HG02943 (cell line): Measurements from ENCODE around the gene OSR1.

ENCODE experiments used
- ATAC-seq: cut with Tn5 transposase; IDR thresholded peaks from one replicate; pipeline ENCODE4 v1.9.1; 2021; ENCODE audit warnings: mild to moderate bottlenecking, low read depth, moderate library complexity; ENCODE audit not compliant: unreplicated experiment

OSR1 gene

GRCh38 chr2:19359456-19359855, 1.0 kb upstream of the OSR1 start:
- ATAC-seq: no peak

DNA sequence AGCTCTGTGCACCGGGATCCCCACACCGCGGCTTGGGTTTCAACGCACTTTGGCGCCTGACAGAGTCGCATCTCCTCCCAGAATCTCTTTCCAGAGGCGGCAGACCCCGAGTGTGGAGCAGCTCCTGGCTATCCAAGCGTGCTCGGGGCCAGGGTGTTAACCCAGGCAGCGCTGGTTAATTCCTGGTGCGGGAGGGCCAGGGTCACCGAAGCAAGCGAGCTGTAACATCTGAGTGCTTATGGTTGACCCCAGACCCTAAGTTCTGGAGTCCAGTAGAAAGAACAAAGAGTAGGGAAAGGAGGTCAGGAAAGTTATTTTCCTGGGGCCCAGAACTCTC, 566 bp upstream of the OSR1 start:
- ATAC-seq: no peak

DNA sequence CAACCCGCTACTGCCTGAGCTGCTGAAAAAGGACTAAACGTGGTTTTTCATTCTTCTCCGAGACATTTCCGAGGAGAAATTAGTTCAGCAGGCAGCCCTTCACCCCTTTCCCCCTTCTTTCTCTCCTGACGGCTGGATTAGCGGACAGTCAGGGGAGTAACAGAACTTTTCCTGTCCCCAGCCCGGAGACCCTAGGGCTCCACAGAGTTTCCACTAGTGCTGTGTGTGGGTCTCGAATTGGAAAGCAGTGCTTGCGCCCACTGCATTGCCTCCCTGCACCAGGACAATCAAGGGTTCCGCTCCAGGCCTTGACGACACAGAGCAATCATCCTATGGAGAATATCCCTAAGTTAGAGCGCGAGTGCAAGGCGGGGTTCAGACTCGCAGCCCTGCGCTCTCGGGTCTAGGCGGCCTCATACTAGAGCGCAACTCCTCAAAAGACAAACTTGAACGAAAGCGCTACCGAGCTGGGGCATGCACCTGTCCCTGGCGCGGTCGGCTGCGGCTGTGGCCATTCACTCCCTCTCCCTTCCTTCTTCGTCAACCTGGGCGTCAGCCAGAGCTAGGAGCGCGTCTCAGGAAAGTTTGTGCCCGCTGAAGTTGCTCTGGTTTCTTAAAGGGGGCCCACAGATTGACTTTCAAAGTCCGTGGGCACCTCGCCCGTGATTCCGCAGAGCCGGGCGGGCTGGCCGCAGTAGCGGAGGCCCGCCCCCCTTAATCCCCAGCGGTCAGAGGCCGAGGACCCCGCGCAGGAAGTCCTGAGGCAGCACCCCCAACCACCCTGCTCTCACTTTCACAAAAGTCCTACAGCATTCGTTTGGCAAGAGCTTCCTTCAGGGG, 801 bp downstream of the OSR1 start:
- no peak for ATAC-seq

GRCh38 chr2:19356545-19357401, 1.6 kb downstream of the OSR1 start:
- no peak for ATAC-seq

GRCh38 chr2:19355931-19356544, 2.4 kb downstream of the OSR1 start:
- no peak for ATAC-seq

DNA sequence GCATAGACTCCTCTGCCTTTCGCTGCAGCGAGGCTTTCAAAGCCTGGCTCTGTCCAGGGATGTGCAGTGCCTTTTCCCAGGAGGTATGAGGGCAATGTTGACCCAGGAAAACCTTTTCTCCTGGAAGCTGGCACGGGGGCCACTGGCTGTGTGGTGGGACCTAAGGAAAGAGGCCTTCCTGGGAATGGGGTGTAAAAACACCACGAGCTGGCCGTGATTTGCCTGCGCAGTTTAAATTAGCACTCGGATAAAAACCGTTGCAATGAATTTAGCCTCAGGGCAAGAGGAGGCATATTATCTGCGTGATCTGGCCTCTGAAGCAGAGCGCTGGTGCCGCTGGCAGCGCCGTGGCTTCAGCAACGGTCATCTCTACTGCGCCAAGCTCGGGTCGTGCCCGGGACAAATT, 3.0 kb downstream of the OSR1 start:
- ATAC-seq: no peak

- ATAC-seq: no peak
These were observed 3.4 kb downstream of the OSR1 start for GRCh38 chr2:19355014-19355405.

GRCh38 chr2:19353721-19354050, 4.7 kb downstream of the OSR1 start:
- ATAC-seq: no peak

DNA sequence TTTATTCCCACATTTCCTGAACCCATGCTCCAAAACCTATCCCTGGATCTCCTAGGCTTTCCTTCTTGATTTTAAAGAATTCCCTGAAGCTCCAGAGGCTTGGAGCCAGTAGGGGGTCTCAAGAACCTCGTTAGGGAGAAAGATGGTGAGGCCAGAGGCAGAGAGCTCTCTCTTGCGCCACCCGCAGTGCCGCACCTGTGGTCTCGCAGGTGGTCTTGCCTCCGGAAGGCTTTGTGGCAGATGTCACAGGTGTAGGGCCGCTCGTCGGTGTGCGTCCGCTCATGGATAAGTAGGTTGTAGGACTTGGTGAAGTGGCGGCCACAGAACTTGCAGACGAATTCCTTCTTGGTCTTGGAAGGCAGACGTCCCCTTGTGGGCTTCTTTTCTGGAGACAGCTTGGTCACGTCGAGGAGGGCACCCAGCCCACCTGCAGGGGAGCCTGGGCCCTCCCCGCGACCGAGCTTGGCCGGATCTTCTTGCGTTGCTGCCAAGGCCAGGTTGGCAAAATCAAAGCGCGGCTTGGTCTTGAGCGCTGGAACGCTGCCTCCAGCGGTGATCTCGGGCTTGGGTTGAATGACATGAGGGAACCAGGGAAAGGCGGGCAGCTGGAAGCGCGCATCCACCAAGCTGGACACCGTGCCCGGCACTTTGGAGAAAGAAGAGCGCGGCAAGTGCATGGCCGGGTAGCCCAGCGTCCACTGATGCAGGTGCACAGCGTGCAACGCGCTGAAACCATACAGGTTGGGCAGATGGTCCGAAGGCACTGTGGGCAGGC, 5.3 kb downstream of the OSR1 start:
- no peak for ATAC-seq

DNA sequence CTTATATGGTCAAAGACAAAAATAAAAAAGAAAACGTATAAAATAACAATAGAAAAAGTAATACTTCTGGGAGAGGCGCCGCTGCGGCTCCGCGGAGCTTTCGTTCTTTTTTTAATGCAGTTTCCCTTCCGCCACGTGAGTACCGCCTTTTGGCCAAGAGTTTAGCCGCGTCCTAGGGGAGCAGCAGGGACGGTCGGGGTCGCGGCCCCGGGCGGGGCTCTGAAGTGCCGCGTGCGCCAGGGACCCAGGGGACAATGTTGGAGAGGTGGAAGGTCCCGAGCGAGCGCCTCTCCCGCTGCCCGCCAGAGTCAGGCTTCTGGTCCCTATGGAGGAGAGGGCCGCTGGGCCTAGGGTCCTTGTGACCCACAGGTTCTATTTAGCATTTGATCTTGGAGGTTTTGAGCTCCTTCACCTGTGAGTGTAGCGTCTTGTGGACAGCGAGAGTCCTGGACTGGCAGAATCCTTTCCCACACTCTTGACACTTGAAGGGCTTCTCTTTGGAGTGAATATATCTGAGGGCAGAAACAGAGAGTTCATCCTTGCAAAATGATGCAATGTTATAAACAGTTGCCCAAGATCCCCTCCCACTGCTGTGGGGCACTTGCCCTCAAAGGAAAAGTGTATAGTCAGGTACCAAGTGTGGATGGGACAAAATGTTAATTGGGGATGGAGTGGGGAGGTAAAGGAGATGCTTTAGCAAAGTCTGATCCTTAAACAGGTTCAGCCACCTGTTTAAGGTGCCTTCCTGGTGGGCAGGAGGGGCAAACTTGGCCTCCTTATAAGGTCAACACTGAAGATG, 6.3 kb downstream of the OSR1 start:
- no peak for ATAC-seq

GRCh38 chr2:19351499-19351898, 6.9 kb downstream of the OSR1 start:
- no peak for ATAC-seq

DNA sequence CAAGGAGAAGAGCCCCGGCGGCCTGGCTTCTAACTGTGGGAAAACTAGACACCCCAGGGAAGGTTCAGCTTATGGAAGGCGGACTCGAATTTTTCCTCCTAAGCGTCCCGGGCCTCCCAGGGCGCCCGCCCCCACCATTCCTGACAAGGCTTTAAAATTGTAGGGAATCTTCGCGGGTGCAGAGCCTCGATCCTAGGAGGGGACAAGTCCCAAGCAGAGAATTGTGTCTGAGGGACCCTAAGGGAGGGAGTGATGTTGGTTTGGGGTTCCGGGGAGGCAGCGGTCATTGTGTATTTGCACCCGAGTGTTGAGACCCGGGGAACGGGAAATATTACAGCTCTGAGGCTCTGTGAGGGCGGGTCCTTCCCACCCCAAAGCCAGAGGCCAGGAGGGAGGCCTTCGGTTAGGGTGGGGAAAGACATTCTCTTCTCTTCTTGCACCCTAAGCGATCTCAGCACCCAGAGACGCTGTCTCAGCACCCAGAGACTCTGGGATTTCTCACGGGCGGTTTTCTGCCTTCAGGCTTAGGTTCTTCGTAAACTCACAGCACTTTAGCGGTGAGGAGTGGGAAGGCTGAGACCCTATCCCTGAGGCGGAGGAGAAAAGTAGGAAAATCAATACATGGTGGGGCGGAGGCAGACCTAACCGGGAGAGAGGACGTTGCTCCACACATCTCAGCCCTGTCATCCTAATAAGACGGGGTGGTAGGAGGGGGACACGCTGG, 7.6 kb downstream of the OSR1 start:
- ATAC-seq: no peak

- no peak for ATAC-seq
These were observed 8.3 kb downstream of the OSR1 start for GRCh38 chr2:19349911-19350677.

GRCh38 chr2:19348692-19349091, 9.7 kb downstream of the OSR1 start:
- ATAC-seq: no peak

- peak; percentile 94 for ATAC-seq
These were observed 10.5 kb downstream of the OSR1 start for GRCh38 chr2:19347619-19348562.

DNA sequence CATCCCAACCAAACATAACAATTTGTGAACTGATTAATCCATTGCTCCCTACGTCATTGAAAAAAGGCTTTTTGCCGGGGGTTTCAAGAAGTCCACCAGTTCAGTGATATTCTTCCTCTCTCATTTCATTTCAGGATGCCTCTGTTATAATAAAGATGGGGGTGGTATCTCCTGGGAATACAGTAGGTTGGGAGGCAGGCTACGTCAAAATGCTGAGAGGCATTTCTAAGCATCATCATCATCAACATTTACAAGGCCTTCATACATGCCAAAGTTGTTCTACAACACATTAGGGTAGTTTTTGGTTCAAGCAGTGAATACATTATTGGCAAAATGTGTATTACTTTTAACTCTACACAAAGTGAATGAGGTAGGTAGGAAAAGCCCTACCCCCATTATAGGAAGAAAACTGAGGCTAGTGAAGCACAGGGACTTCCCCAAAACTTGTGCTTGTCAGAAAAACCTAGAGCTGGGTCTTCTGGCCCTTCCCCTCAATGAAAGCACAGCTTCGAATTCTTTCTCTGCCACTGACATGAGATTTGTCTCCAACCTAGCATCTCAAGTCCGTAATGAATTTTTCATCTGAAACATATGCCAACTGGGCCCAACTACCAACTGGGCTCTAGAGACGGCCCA, 11.3 kb downstream of the OSR1 start:
- no peak for ATAC-seq

- no peak for ATAC-seq
These were observed 20.7 kb downstream of the OSR1 start for GRCh38 chr2:19337742-19338141.
